ENCODE measurements around the gene CFAP92.

DNA sequence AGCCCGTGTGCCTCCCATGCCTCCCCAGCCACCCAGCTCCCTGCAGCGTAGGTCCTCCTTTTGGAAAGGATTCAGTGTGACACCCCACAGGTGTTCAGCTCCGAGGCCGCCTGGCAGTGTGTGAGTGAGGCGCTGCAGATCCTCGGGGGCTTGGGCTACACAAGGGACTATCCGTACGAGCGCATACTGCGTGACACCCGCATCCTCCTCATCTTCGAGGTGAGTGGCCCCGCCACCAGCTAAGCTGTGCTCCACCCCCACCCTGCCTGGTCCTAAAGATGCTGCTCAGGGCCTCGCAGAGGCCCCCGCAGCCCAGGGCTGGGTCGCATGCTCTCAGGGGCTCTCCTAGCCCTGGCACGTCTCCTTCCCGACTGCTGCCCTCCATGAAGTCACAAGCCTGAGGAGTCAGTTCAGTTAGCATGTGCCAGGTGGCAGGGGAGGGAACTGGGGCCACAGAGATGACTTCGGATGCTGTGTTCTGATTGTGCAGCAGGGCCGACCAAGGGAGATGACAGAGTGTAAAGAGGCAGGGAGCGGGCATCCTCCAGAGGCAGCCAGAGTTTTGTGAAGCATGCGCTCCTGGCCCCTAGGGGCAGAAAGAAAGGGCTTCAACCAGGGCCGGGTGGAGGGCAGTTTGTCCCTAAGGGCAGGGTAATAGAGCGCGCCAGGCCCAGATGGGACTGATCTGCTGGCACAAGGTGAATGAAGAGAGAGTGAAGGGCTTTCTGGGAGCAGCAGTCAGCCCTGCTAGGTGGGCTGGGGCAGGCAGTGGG, 87.7 kb downstream of the CFAP92 start:
- TF ChIP-seq, protein P1, sequence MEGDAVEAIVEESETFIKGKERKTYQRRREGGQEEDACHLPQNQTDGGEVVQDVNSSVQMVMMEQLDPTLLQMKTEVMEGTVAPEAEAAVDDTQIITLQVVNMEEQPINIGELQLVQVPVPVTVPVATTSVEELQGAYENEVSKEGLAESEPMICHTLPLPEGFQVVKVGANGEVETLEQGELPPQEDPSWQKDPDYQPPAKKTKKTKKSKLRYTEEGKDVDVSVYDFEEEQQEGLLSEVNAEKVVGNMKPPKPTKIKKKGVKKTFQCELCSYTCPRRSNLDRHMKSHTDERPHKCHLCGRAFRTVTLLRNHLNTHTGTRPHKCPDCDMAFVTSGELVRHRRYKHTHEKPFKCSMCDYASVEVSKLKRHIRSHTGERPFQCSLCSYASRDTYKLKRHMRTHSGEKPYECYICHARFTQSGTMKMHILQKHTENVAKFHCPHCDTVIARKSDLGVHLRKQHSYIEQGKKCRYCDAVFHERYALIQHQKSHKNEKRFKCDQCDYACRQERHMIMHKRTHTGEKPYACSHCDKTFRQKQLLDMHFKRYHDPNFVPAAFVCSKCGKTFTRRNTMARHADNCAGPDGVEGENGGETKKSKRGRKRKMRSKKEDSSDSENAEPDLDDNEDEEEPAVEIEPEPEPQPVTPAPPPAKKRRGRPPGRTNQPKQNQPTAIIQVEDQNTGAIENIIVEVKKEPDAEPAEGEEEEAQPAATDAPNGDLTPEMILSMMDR (IDR thresholded peaks at IDR 0.05): no peak
- no peak for TF ChIP-seq POLR2A (IDR thresholded peaks at IDR 0.05)

Data from testis (tissue), 2 donors.